Measurements from ENCODE around the gene KCNH3. TPM values are rescaled to one million over a fixed set of nuclear protein-coding genes. Genes with fewer than 3 reads are reported as not detected.
"Not testable (repeated sequence)": the region's sequence is repeated elsewhere in the genome, so short reads cannot be mapped to it uniquely, and the experiment has no call there.

Gene KCNH3
- total RNA-seq, 1 experiment from 2014 or later, result 0.11 TPM

DNA sequence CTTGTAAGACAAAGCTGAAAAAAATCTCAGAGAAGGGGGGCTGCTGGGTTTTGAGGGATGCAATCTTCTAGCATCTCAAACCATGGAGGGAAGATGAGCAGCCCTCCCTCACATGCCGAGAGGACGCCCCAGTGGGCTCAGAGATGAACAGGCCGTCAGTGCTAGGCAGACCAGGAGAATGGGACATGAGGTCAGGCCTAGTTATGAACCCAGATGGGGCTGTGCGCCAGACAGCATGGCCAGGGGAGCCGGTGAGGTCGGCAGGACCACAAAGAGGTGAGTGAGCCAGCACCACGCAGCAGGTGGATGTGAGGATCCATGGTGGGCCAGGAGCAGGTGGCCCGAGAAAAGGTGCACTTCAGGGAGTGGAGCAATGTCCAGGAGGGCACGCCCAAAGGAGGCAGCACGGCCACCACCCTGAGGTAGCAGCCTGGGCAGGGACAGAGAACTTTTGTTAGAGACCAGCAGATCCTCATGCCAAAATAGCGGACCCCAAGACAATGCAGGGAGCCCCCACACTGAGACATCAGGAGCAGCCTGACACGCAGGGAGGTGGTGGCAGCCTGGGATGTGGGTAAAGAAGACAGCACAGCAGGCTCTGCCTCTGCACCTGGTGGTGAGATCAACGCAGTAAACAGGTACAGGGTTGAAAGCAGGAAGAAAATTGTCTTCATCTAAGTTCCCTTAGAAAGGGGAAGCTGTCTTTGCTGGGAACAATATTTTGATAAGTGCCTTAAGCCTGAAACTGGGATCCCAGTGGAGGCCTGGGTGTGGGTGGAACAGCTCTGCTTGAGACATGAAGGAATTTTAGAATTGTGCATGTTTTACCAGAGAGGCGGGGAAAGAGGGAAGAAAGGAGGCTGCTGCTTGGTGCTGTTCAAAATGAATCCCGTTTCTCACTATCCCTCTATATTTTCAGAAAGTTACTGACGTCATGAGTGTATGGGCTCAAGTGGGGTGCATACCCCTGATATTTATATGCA, 46.9 kb downstream of the KCNH3 start:
- no peak for DNase-seq (ENCODE audit: low read depth)

DNA sequence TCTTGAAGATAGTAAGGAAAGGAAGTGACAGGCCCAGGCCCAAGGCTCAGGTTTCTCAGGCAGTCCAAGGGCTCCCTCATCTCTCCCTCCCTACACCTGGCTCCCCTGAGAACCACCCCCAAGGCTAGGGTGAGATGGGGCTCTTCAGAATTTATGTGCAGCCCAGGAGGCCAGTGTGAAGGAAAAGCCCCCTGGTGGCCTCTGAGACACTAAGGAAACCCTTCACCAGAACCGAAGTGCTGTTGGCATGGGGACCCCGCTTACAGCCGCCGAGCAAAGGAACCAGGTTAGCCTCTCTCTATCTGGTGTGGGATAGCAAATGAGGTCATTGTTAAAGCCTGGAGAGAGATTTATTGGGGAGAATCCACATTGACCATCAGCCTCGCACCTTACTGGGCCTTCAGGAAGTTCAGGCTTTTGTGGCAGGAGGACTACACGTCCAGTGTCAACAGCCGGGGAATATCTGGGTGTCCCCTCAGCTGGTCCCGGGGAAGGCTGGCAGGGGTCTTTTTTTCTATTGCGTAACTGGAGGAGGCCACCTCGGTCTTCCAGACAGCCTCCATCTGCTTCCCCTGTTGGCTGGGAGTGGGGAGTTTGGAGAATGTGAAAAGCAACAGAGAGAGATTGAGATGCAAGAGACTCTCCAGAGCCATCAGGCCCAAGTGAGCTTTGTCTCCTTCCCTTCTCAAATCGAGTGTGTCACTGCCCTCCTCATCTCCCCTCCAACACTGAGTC, 48.5 kb downstream of the KCNH3 start:
- DNase-seq (ENCODE audit: low read depth), result no peak

DNA sequence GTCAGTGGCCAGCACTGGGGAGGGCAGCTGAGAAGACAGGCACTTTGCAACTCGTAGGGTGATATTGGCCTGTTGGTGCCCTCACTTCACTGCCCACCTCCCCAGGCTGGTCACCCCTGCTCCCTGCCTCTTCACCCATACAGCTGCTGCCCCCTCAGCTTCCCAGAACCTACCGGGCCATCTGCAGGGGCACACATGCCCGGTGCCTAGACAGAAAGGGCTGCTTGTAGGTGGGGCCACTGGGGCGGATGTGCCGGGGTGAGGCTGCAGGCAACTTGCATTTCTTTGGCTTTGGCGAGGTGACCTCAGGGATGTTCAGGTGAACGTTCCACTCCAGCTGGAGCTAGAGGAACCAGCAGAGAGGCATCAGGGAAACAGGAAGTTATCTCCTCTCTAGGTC, 49.5 kb downstream of the KCNH3 start:
- DNase-seq (ENCODE audit: low read depth), result no peak

DNA sequence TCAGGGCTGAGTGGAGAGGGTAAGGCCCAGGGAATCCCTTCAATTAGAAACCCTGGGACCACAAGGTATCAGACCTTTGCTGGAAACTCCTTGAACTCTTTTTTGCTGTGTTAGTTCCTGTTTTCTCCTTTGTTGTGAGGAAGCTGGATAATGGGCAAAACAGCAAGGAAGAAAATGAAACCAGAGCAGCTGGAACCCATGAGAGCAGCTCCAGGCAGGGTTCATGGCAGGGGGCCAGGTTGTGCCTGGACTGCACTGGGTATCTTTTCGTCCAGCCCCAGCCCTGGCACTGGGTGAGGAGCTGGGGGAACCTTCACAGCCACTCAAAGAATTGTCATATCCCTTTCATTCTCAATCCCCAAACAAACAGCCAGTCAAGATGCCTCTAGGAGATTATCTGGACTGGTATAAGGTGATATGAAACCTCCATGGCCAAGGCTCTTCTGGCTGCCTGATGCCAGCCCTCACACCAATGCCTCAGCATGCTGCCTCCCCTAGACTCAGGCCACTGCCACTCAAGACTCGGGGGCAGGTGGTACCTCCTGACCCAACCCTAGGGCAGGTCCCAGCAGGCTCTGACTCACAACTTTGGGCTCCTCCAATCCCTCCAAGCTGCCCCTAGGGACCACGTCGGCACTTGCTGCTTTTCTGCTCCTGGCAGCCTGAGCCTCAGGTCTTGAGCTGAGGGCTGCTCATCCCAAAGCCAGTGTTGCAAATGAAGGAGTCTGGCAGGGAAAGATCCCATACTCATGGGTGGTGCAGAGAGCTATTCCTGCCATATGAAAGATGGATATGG, 50.1 kb downstream of the KCNH3 start:
- peak; percentile 82 for DNase-seq (ENCODE audit: low read depth)

DNA sequence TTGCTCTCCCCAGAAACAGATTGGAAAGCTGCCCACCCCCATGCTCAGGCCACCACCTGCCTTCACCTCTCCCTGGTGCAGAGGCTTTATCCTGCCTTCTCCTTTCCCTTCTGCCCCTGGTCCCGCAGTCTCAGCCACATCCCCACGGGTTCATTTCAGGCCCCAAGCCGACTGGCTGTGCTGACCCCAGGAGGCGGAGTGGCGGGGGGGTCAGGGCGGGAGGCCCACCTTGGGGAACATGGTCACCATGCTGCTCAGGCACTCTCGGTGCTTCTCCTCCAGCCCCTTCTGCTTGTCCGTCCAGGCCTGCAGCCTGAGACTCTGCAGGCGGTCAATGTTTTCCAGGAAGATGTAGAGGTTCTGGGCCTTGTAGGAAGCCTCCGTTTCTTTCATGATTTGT, 59.7 kb downstream of the KCNH3 start:
- DNase-seq (ENCODE audit: low read depth), result no peak

DNA sequence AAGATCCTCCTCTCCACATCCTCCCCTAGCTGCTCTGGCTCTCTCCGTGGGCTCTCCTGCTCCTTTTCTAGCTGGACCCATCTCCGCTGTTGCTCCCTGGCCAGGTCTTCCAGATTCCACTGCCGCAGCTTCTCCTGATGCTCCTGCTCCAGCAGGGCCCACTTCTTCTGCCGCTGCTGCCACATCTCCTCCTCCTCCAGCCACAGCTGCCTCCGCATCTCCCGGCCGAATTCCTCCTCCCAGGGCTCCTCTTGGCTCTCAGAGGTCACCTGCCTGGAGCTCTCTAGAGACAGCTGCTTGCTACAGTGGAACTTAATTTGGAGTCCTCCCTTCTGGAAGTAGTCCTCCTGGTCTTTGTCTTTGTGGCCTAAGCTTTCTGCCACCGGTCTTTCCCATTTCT, 61.1 kb downstream of the KCNH3 start:
- DNase-seq (ENCODE audit: low read depth), result no peak

DNA sequence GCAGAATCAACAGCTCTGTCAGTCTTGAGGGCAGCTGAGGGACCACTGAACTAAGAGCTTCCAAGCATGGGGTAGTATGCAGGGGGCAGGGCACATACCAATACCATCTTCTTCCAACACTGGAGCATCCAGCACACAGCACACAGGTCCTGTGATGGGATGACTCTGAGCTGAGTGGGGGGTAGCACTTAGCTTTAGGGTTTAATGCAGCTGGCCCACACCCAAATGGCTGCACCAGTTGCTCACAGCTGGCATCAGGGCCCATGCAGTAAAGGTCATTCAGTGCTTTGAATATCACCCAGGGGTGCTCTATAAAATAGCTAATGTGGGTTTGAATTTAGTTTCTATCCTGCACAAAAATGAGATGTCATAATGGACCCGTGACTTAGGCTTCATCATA, 64.9 kb downstream of the KCNH3 start:
- no peak for DNase-seq (ENCODE audit: low read depth)

DNA sequence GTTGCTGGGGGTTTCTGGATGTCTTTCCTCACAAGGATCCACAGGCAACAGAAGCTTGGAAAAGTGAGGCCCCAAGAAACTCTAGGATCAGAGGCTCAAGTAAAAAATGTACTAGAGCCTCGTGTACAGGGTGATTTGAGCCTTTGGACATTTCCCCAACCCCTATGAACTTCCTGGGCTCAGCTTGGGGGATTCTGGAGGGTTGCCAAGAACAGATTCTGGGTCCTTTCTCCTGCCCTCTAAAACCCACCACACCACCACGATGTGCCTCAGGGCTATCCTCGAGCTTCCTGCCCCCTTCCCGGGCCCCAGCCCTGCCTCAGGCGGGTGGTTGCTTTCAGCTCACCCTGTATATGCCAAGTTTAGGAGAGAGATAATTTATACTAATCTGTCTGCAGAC, 66.0 kb downstream of the KCNH3 start:
- DNase-seq (ENCODE audit: low read depth), result no peak

DNA sequence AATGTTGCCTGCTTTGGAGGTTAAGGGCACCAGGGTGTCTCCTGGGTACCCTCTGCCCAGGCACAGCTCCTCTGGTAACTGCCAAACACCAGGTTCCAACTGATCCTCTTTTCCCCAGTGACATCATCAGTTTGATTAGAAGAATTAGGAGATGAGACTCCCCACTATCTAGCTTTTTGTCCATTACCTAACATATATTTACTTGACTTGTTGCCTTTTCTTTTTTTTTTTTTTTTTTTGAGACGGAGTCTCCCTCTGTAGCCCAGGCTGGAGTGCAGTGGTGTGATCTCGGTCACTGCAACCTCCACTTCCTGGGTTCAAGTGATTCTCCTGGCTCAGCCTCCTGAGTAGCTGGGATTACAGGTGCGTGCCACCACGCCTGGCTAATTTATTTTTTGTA, 66.7 kb downstream of the KCNH3 start, which contains the start of gene FAM186B:
FAM186B (minus strand) TSS at position 101 of the 400 bp plus-strand sequence. CDS start 162 bp downstream, outside the sequence.
- DNase-seq (ENCODE audit: low read depth), result not testable (repeated sequence)

Other genes starting within 250 kb of the KCNH3 start
- gene PRPH, start 243.9 kb upstream of the KCNH3 start, total RNA-seq (2014; rRNA removed), result 0.11 and 0.26 TPM in 2 replicates
- gene TROAP, start 215.8 kb upstream of the KCNH3 start, total RNA-seq (2014; rRNA removed), result 30.0 and 32.8 TPM in 2 replicates
- 0.19 and 0.46 TPM in 2 replicates for gene C1QL4, start 201.8 kb upstream of the KCNH3 start, total RNA-seq (2014; rRNA removed)
- gene DNAJC22, start 192.1 kb upstream of the KCNH3 start, total RNA-seq (2014; rRNA removed), result 1.1 and 1.4 TPM in 2 replicates
- 25.7 and 27.6 TPM in 2 replicates for gene SPATS2, start 171.6 kb upstream of the KCNH3 start, total RNA-seq (2014; rRNA removed)
- gene MCRS1, start 29.1 kb downstream of the KCNH3 start, total RNA-seq (2014; rRNA removed), result 62.6 and 67.3 TPM in 2 replicates
- gene FAM186B, start 66.6 kb downstream of the KCNH3 start, total RNA-seq (2014; rRNA removed), result 0.19 and 0.40 TPM in 2 replicates
- 8.7 and 11.3 TPM in 2 replicates for gene PRPF40B, start 84.5 kb downstream of the KCNH3 start, total RNA-seq (2014; rRNA removed)
- 35.5 and 36.5 TPM in 2 replicates for gene FMNL3, start 168.4 kb downstream of the KCNH3 start, total RNA-seq (2014; rRNA removed)
- 413 and 429 TPM in 2 replicates for gene TMBIM6, start 202.5 kb downstream of the KCNH3 start, total RNA-seq (2014; rRNA removed)